HL-60 (cell line): ENCODE data around the gene ABCB1.

ENCODE experiments used
- DNase-seq, 2 experiments: peaks; one replicate each; pipeline ENCODE4 v3.0.0-alpha.2; 2010 to 2020; ENCODE audit warnings: low read depth in 1 of 2, low spot score in 1 of 2
- H3K27ac ChIP-seq: fragments of 250-450 bp; sonication (Bioruptor Pico); replicated peaks from 2 replicates; pipeline ENCODE4 v1.5.1; 2020; ENCODE audit warnings: mild to moderate bottlenecking, moderate library complexity
- H3K27me3 ChIP-seq: fragments of 250-450 bp; sonication (Bioruptor Pico); 2 replicates; pipeline ENCODE4 v1.5.1; 2021; ENCODE audit warnings: mild to moderate bottlenecking, moderate library complexity; ENCODE audit not compliant: insufficient read depth, poor library complexity, severe bottlenecking
- H3K4me3 ChIP-seq: replicated peaks from 2 replicates; pipeline ENCODE4 v1.5.1; 2011; ENCODE audit warnings: mild to moderate bottlenecking, control low read depth, low read length; ENCODE audit not compliant: insufficient read depth
- GABPA ChIP-seq: IDR thresholded peaks from 2 replicates; pipeline ENCODE4 v1.6.1; 2012; ENCODE audit warnings: low read depth
- POLR2AphosphoS5 ChIP-seq: IDR thresholded peaks from 2 replicates; pipeline ENCODE4 v1.6.1; 2012; ENCODE audit warnings: low read depth
- SPI1 ChIP-seq: IDR thresholded peaks from 2 replicates; pipeline ENCODE4 v1.6.1; 2012; ENCODE audit warnings: low read depth, mild to moderate bottlenecking, borderline replicate concordance
- TF ChIP-seq, protein P1 (sequence below): IDR thresholded peaks from 2 replicates; pipeline ENCODE4 v1.6.1; 2012; ENCODE audit warnings: low read depth; ENCODE audit not compliant: insufficient replicate concordance
- TF ChIP-seq, protein P2 (sequence below): IDR thresholded peaks from one replicate; pipeline ENCODE4 v1.5.1; 2011; ENCODE audit warnings: low read length, control low read depth, inconsistent platforms; ENCODE audit not compliant: insufficient read depth

The ABCB1 gene

DNA sequence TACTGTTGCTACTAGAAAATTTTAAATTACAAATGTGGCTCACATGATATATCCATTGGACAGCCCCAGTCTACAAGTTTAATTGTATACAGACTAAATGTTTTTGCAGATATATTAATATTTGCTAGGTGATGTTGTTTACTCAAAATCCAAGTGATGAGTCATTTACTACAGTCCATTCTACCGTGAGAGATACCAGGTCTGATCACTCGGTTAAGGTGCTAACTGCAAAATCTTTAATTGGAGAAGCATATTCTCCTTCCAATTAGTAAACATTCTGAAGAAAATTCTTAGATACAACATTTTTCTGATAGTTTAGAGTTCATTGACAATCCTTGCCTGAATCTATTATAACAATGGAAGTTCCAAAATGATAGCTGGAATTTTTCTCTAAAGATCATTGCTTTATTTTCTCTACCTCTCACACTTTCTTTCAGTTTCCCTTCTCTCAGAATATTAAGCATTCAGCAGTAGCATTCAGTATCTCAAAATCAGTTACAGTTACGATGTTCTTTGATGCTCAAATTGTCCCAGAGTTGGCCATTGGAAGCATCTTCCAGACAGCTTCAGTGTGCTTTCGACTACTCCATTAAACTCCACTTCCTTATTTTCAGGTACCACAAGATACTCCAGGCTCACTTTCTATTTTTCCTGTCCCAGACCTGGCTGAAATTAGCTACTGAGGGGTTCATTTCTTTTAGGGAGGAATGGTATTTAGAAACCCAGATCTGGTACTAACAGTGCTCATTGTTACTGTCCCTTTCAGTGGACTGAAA lies 2.3 kb downstream of the ABCB1 start:
- TF ChIP-seq SPI1: peak; percentile 57; the same call in 1 of the 2 replicates
- no peak for TF ChIP-seq POLR2AphosphoS5
- no peak for DNase-seq
- H3K27ac ChIP-seq: no peak overlapping the region
- H3K4me3 ChIP-seq: no peak overlapping the region
- H3K27me3 ChIP-seq: peaks cover 27% of the 10 kb centered on the region

DNA sequence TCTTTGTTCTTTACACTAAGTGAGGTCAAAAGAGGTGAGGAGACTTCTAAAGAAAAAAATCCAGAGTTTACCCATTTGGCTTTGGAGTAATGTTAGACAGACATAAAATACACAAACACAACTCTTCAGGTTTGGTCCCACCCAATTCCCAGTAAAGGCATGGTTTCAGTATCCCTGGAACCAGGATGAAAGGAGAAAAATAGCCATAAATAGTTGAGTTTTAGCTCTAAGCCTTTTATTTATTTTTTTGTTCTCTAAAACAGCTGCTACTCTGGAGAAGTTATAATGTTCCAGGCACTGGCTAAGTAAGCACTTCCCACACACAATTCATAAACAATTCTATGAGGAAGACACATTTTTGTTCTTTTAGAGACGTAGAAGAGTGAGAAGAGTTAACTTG lies 4.0 kb downstream of the ABCB1 start:
- Histone ChIP-seq H3K4me3 (no peak overlapping the region), H3K27ac (no peak overlapping the region), H3K27me3 (peaks cover 27% of the 10 kb centered on the region)
- DNase-seq: no peak
- TF ChIP-seq POLR2AphosphoS5: no peak
- no peak for TF ChIP-seq SPI1
- TF ChIP-seq GABPA: no peak
- TF ChIP-seq, protein P1, sequence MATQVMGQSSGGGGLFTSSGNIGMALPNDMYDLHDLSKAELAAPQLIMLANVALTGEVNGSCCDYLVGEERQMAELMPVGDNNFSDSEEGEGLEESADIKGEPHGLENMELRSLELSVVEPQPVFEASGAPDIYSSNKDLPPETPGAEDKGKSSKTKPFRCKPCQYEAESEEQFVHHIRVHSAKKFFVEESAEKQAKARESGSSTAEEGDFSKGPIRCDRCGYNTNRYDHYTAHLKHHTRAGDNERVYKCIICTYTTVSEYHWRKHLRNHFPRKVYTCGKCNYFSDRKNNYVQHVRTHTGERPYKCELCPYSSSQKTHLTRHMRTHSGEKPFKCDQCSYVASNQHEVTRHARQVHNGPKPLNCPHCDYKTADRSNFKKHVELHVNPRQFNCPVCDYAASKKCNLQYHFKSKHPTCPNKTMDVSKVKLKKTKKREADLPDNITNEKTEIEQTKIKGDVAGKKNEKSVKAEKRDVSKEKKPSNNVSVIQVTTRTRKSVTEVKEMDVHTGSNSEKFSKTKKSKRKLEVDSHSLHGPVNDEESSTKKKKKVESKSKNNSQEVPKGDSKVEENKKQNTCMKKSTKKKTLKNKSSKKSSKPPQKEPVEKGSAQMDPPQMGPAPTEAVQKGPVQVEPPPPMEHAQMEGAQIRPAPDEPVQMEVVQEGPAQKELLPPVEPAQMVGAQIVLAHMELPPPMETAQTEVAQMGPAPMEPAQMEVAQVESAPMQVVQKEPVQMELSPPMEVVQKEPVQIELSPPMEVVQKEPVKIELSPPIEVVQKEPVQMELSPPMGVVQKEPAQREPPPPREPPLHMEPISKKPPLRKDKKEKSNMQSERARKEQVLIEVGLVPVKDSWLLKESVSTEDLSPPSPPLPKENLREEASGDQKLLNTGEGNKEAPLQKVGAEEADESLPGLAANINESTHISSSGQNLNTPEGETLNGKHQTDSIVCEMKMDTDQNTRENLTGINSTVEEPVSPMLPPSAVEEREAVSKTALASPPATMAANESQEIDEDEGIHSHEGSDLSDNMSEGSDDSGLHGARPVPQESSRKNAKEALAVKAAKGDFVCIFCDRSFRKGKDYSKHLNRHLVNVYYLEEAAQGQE: no peak
- TF ChIP-seq, protein P2, sequence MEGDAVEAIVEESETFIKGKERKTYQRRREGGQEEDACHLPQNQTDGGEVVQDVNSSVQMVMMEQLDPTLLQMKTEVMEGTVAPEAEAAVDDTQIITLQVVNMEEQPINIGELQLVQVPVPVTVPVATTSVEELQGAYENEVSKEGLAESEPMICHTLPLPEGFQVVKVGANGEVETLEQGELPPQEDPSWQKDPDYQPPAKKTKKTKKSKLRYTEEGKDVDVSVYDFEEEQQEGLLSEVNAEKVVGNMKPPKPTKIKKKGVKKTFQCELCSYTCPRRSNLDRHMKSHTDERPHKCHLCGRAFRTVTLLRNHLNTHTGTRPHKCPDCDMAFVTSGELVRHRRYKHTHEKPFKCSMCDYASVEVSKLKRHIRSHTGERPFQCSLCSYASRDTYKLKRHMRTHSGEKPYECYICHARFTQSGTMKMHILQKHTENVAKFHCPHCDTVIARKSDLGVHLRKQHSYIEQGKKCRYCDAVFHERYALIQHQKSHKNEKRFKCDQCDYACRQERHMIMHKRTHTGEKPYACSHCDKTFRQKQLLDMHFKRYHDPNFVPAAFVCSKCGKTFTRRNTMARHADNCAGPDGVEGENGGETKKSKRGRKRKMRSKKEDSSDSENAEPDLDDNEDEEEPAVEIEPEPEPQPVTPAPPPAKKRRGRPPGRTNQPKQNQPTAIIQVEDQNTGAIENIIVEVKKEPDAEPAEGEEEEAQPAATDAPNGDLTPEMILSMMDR: no peak

DNA sequence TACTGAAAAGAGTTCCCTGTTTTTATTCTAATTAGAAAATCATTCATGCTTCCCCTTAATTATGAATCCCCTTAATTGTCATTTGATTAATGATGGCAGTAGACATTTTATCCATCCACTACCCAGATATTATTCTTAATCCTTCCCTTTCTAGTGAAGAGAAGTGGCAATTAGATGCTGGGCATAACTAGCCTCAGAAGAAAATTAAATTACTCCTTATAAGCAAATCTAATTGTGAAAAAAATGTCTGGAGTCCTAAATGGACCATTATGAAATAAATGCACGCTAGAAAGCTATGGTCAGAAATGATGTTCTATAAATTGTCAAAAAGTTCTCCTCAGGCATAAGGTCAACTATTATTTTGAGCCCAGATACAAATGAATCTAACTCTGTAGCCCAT lies 4.5 kb downstream of the ABCB1 start:
- Histone ChIP-seq H3K4me3 (no peak overlapping the region), H3K27ac (no peak overlapping the region), H3K27me3 (peaks cover 21% of the 10 kb centered on the region)
- DNase-seq: no peak
- TF ChIP-seq, protein P2: no peak
- TF ChIP-seq, protein P1: no peak
- TF ChIP-seq SPI1 (no peak), GABPA (no peak), POLR2AphosphoS5 (no peak)

DNA sequence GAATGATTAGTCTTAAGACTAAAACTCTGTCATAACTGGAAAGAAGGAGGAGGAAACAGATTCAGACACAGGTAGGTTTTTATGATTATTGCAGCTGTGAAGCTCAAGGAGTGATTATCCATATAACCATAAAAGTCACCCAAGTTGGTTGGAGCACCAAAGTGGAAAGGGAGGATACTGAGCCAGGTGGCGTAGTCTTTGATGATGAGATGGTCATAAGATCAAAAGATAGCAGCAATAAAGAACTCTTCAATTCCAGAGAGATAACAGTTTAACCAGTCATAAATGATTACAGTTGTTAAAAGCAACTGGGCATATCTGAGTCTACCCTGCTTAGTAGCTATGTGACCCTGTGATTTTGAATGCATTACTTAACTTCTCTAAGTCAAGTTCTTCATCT lies 8.4 kb downstream of the ABCB1 start:
- TF ChIP-seq, protein P2: no peak
- TF ChIP-seq POLR2AphosphoS5: no peak
- Histone ChIP-seq H3K27ac (no peak overlapping the region), H3K27me3 (peaks cover 4% of the 10 kb centered on the region), H3K4me3 (no peak overlapping the region)
- no peak for DNase-seq
